CD4-positive, alpha-beta T cell (primary cell): ENCODE measurements around the gene SNORC. TPM values are rescaled to one million over a fixed set of nuclear protein-coding genes. Genes with fewer than 3 reads are reported as not detected.

ENCODE experiments used
- ATAC-seq: fragments of 200-7000 bp; cut with Tn5 transposase; one replicate; pipeline ENCODE4 v1.10.0; 2022; ENCODE audit warnings: mild to moderate bottlenecking; ENCODE audit not compliant: poor library complexity
- CTCF ChIA-PET: fragments of 350-600 bp; sonication (Branson Sonifier 250); formaldehyde crosslinking; loops from one replicate; lab custom pipeline; 2021; ENCODE audit warnings: antibody characterized with exemption, inconsistent platforms; lab: Charles Lee
- POLR2A ChIA-PET: fragments of 350-600 bp; sonication (Branson Sonifier 250); formaldehyde crosslinking; loops from one replicate; lab custom pipeline; 2021; ENCODE audit warnings: antibody characterized with exemption, inconsistent platforms; lab: Charles Lee
- DNase-seq, 14 experiments: peaks; one replicate each; pipeline ENCODE4 v3.0.0-alpha.2; 2013 to 2020; ENCODE audit warnings: mixed read lengths in 2 of 14
- H3K27ac ChIP-seq, 2 donors: one replicate each; pipeline versions ENCODE4 v1.5.1 to v1.7.0; 2013; ENCODE audit warnings: low read length in 2 of 2, low read depth in 1 of 2, mild to moderate bottlenecking in 1 of 2
- H3K27me3 ChIP-seq, 2 experiments: 1 replicate in 1 of 2; 2 replicates in 1 of 2; pipeline versions ENCODE4 v1.6.1 to v1.7.0; 2013; ENCODE audit warnings: low read length in 2 of 2, control low read depth in 1 of 2, mild to moderate bottlenecking in 1 of 2, moderate library complexity in 1 of 2; ENCODE audit not compliant: insufficient read depth in 2 of 2, control insufficient read depth in 1 of 2
- H3K36me3 ChIP-seq: one replicate; pipeline ENCODE4 v1.6.1; 2013; ENCODE audit warnings: low read length, control low read depth; ENCODE audit not compliant: insufficient read depth
- H3K4me1 ChIP-seq: one replicate; pipeline ENCODE4 v1.6.1; 2013; ENCODE audit warnings: low read length, control low read depth; ENCODE audit not compliant: insufficient read depth
- H3K4me3 ChIP-seq: one replicate; pipeline ENCODE4 v1.5.1; 2013; ENCODE audit warnings: mild to moderate bottlenecking, low read length, moderate library complexity
- H3K9me3 ChIP-seq, 2 experiments: 1 replicate in 1 of 2; 2 replicates in 1 of 2; pipeline versions ENCODE4 v1.6.1 to v1.7.0; 2013; ENCODE audit warnings: low read length in 2 of 2, mild to moderate bottlenecking in 2 of 2, control low read depth in 1 of 2, moderate library complexity in 1 of 2; ENCODE audit not compliant: control insufficient read depth in 1 of 2, insufficient read depth in 1 of 2
- H3K27ac Mint-ChIP-seq: one replicate; pipeline ENCODE4 v1.8.0; 2020; ENCODE audit warnings: mixed read lengths
- H3K27me3 Mint-ChIP-seq: one replicate; pipeline ENCODE4 v1.8.0; 2021; ENCODE audit warnings: mixed read lengths
- H3K36me3 Mint-ChIP-seq: one replicate; pipeline ENCODE4 v1.8.0; 2021; ENCODE audit warnings: low read depth, mixed read lengths
- H3K4me1 Mint-ChIP-seq: one replicate; pipeline ENCODE4 v1.8.0; 2021; ENCODE audit warnings: low read depth, mixed read lengths
- H3K4me3 Mint-ChIP-seq: one replicate; pipeline ENCODE4 v1.8.0; 2020; ENCODE audit warnings: mild to moderate bottlenecking, mixed read lengths
- H3K9me3 Mint-ChIP-seq: one replicate; pipeline ENCODE4 v1.8.0; 2020; ENCODE audit warnings: mixed read lengths
- intact Hi-C, 2 experiments: fragments of 100-400 bp; cut with DNase I in 1 of 2; cut with micrococcal nuclease in 1 of 2; formaldehyde crosslinking; loops; one replicate each; pipeline versions ENCODE4 v1.15.1 to v1.9.0; 2023 to 2025; cut with DNase I, micrococcal nuclease
- total RNA-seq, 174 experiments: library from RNA in 2 of 174; stranded (reverse) in 2 of 174; gene quantifications; one replicate each; pipeline ENCODE4 v1.2.3 and lab custom pipeline; 2021 to 2026
- TF ChIP-seq, protein P1 (sequence below): fragments of 200-600 bp; IDR thresholded peaks from one replicate; pipeline ENCODE4 v1.8.0; 2022; ENCODE audit warnings: antibody characterized with exemption, mild to moderate bottlenecking

The SNORC gene
- total RNA-seq, 2 experiments from 2014 or later, result 1.2 TPM

DNA sequence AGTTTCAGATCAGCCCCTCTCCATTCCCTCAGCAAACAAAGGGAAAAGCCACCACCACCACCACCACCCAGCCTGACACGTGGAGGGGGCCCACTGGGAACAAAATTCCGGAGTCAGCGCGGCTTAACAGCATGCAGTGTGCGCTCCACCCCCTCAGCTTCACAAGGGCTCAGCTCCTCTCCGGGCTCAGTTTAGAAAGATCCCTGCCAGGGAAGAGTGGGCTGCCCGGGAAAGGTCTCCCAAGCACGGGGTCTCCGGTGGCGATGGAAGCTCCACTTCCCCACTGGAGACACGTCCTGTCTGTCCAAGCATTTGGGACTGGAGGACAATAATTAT lies 55.7 kb downstream of the SNORC start:
- no peak overlapping the region for H3K4me3 Mint-ChIP-seq
- ChIA-PET POLR2A (no interaction called here), CTCF (no interaction called here)
- DNase-seq (no peak), ATAC-seq (no peak)
- no peak overlapping the region for H3K27ac ChIP-seq
- no peaks in the 10 kb centered on the region for H3K9me3 Mint-ChIP-seq
- intact Hi-C loops, result no loop called here
- peaks cover 37 to 64% of the 10 kb centered on the region in 2 experiments for H3K27me3 ChIP-seq
- no peaks in the 10 kb centered on the region for H3K36me3 ChIP-seq
- TF ChIP-seq, protein P1, sequence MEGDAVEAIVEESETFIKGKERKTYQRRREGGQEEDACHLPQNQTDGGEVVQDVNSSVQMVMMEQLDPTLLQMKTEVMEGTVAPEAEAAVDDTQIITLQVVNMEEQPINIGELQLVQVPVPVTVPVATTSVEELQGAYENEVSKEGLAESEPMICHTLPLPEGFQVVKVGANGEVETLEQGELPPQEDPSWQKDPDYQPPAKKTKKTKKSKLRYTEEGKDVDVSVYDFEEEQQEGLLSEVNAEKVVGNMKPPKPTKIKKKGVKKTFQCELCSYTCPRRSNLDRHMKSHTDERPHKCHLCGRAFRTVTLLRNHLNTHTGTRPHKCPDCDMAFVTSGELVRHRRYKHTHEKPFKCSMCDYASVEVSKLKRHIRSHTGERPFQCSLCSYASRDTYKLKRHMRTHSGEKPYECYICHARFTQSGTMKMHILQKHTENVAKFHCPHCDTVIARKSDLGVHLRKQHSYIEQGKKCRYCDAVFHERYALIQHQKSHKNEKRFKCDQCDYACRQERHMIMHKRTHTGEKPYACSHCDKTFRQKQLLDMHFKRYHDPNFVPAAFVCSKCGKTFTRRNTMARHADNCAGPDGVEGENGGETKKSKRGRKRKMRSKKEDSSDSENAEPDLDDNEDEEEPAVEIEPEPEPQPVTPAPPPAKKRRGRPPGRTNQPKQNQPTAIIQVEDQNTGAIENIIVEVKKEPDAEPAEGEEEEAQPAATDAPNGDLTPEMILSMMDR, result no peak
- no peak overlapping the region for H3K4me3 ChIP-seq
- H3K27ac Mint-ChIP-seq, result no peak overlapping the region
- peaks cover 16% of the 10 kb centered on the region for H3K4me1 ChIP-seq
- H3K9me3 ChIP-seq, result peaks cover 5 to 12% of the 10 kb centered on the region in 2 experiments
- no peaks in the 10 kb centered on the region for H3K36me3 Mint-ChIP-seq
- H3K4me1 Mint-ChIP-seq, result peaks cover 10% of the 10 kb centered on the region
- peaks cover 78% of the 10 kb centered on the region for H3K27me3 Mint-ChIP-seq

- H3K4me3 Mint-ChIP-seq, result peak overlapping the region; percentile 75
- ChIA-PET CTCF (no interaction called here), POLR2A (no interaction called here)
- TF ChIP-seq, protein P1, result no peak
- no peak overlapping the region for H3K27ac Mint-ChIP-seq
- H3K36me3 ChIP-seq, result no peaks in the 10 kb centered on the region
- H3K36me3 Mint-ChIP-seq, result no peaks in the 10 kb centered on the region
- peaks cover 10% of the 10 kb centered on the region for H3K4me1 Mint-ChIP-seq
- no peak for ATAC-seq
- no peaks in the 10 kb centered on the region for H3K9me3 Mint-ChIP-seq
- H3K27me3 Mint-ChIP-seq, result peaks cover 78% of the 10 kb centered on the region
- intact Hi-C loops, result no loop called here
- peaks cover 5 to 12% of the 10 kb centered on the region in 2 experiments for H3K9me3 ChIP-seq
- H3K4me3 ChIP-seq, result no peak overlapping the region
- peaks cover 16% of the 10 kb centered on the region for H3K4me1 ChIP-seq
- H3K27me3 ChIP-seq, result peaks cover 37 to 64% of the 10 kb centered on the region in 2 experiments
- H3K27ac ChIP-seq, result no peak overlapping the region
- no peak for DNase-seq
These were observed 56.4 kb downstream of the SNORC start for GRCh38 chr2:232926431-232926939.

- no peaks in the 10 kb centered on the region for H3K36me3 ChIP-seq
- intact Hi-C loops, result no loop called here
- H3K27ac ChIP-seq, result no peak overlapping the region
- peaks cover 16% of the 10 kb centered on the region for H3K4me1 ChIP-seq
- no peak for ATAC-seq
- Mint-ChIP-seq H3K36me3 (no peaks in the 10 kb centered on the region), H3K27ac (no peak overlapping the region), H3K4me3 (peak overlapping the region; percentile 75), H3K27me3 (peaks cover 76% of the 10 kb centered on the region), H3K9me3 (no peaks in the 10 kb centered on the region), H3K4me1 (peaks cover 10% of the 10 kb centered on the region)
- no peak overlapping the region for H3K4me3 ChIP-seq
- peaks cover 34 to 62% of the 10 kb centered on the region in 2 experiments for H3K27me3 ChIP-seq
- H3K9me3 ChIP-seq, result peaks cover 5 to 12% of the 10 kb centered on the region in 2 experiments
- no peak for DNase-seq
- TF ChIP-seq, protein P1, result no peak
- ChIA-PET POLR2A (no interaction called here), CTCF (no interaction called here)
These were observed 57.1 kb downstream of the SNORC start for GRCh38 chr2:232927032-232927792.
